ENCODE data around the gene RRAD.
A peak's percentile ranks its signal among the peaks of the same experiment; 100 is the strongest.

RRAD gene

DNA sequence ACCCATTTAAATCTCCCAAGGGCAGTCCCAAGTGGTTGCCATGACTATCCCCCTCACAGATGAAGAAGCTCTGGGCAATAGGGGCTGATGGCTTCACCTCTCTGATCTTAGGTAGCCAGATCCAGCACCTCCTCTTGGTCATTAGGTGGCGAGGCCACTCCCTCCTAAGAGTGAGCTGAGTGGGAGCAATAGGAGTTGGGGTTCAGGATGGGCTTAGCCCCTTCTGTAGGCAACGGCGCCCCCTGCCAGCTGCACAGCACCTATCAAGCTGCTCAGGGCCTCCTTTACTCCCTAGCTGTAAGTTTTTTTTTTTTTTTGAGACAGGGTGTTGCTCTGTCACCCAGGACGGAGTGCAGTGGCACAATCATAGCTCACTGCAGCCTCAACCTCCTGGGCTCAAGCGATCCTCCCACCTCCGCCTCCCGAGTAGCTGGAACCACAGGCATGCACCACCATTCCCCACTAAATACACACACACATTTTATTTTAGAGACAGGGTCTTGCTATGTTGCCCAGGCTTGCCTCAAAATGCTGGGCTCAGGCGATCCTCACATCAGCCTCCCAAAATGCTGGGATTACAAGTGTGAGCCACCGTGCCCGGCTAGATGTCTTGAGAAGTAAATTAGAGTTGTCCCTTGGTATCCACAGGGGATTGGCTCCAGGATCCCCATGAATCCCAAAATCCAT lies 3.5 kb upstream of the RRAD start:
- peaks cover 1% of the 10 kb centered on the region; the same call in 1 of the 2 replicates for H3K27me3 ChIP-seq (replicated peaks; ENCODE audit: control insufficient read depth, insufficient read depth, low read length)
- H3K4me3 ChIP-seq (replicated peaks; ENCODE audit: low read depth, low read length): no peak overlapping the region
- TF ChIP-seq, protein P1, sequence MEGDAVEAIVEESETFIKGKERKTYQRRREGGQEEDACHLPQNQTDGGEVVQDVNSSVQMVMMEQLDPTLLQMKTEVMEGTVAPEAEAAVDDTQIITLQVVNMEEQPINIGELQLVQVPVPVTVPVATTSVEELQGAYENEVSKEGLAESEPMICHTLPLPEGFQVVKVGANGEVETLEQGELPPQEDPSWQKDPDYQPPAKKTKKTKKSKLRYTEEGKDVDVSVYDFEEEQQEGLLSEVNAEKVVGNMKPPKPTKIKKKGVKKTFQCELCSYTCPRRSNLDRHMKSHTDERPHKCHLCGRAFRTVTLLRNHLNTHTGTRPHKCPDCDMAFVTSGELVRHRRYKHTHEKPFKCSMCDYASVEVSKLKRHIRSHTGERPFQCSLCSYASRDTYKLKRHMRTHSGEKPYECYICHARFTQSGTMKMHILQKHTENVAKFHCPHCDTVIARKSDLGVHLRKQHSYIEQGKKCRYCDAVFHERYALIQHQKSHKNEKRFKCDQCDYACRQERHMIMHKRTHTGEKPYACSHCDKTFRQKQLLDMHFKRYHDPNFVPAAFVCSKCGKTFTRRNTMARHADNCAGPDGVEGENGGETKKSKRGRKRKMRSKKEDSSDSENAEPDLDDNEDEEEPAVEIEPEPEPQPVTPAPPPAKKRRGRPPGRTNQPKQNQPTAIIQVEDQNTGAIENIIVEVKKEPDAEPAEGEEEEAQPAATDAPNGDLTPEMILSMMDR (IDR thresholded peaks at IDR 0.05; ENCODE audit: insufficient read depth, low read length, poor library complexity, severe bottlenecking): peak; percentile 45
- no peak for DNase-seq (ENCODE audit: extremely low read depth, insufficient read length)
- H3K36me3 ChIP-seq (ENCODE audit: control insufficient read depth, insufficient read depth, low read length): peaks cover 9% of the 10 kb centered on the region

DNA sequence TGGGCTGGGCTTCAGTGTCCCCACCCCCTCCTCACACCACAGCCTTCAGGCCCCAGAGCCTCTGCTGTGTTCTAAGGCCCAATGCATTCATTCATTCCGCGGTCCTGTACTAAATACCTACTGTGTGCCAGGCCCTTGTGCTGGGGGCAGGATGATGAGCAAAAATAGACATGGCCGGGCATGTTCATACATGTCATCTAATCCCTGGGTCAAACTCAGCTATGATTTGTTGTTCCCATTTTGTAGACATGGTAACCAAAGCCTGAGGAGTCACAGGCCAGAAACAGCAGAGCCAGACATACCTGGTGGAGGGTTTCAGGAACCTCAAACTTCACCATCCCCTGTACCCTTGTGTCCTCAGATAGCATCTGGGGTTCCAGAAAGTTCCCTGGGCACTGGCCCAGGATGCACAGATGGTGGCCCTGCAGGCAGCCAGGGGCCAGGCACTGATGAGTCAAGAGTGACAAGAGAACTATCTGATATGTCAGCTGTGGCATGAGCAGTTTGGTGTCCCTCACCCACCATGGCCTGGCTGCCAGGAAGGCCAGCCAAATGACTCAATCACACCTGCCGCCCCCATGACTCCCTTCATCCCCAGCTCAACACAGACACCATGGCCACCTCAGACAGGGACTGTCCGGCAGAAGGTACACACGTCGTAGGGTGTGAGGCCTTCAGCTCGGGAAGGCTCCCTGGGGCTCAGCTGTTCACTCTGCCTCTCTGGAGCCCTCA lies 2.7 kb upstream of the RRAD start:
- no peak overlapping the region for H3K4me3 ChIP-seq (replicated peaks; ENCODE audit: low read depth, low read length)
- H3K27me3 ChIP-seq (replicated peaks; ENCODE audit: control insufficient read depth, insufficient read depth, low read length): peaks cover 2% of the 10 kb centered on the region; the same call in 1 of the 2 replicates
- TF ChIP-seq, protein P1 (IDR thresholded peaks at IDR 0.05; ENCODE audit: insufficient read depth, low read length, poor library complexity, severe bottlenecking): no peak
- H3K36me3 ChIP-seq (ENCODE audit: control insufficient read depth, insufficient read depth, low read length): peaks cover 9% of the 10 kb centered on the region
- DNase-seq (ENCODE audit: extremely low read depth, insufficient read length): no peak

DNA sequence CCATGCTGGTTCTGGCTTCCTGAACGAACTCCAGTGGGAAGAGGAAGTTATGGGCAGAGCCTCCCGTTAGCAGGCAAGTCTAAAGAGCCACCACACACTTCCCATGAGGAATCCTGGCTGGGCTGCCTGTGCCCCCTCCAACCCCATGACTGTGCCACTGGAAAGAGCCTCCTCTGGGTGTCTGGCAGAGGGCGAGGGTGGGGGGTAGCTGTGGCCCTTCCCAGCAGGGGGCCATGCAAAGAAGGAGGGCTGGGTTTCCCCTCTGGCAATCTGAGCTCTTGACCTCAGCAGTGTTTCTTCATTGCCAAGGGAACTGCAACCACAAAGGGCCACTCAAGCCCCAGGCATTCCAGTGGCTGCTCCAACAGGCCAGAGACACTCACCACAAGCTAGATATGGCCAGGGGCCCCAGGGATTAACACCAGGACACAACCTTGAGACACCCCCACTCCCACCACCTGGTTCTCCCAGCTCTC lies 1.7 kb upstream of the RRAD start:
- Histone ChIP-seq H3K27me3 (replicated peaks; ENCODE audit: control insufficient read depth, insufficient read depth, low read length) (peaks cover 2% of the 10 kb centered on the region; the same call in 1 of the 2 replicates), H3K36me3 (ENCODE audit: control insufficient read depth, insufficient read depth, low read length) (peaks cover 4% of the 10 kb centered on the region; the same call in 1 of the 2 replicates), H3K4me3 (replicated peaks; ENCODE audit: low read depth, low read length) (no peak overlapping the region)
- DNase-seq (ENCODE audit: extremely low read depth, insufficient read length): peak; percentile 33
- TF ChIP-seq, protein P1 (IDR thresholded peaks at IDR 0.05; ENCODE audit: insufficient read depth, low read length, poor library complexity, severe bottlenecking): no peak

DNA sequence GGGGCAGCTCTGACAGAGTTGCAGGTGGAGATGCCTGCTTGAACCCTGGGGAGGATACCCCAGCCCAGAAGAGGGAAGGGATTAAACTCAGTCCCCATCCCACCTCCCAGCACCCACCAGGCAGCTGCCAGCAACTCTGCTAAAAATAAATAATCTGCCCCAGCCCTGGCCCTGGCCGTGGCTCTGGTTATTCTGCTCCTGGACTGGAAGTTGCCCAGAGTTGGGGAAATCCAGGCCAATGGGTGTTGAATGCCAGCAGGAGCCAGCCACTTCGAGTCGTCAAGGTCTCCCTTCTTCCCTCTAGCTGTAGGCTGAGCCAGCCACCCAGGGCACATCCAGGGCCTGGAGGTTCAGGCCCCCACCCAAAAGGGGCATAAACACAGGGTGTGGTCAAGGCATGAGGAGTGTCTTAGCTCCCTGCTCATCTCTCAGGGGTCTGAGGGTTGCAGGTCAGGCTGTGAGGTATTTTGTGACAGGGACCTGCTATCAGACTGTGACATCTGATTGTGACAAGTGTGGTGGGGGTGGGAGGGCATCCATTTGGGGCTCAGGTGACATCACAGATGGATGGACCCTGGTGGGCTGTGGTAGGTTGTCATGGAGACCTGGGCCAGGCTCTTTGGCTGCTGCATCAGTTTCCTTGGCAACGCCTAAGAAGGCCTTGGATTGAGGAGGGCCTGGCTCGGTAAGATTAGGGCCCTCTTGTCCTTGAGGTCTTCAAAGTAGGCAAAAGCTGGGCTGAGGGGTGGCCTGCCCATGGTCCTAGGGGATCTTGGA lies 1.0 kb upstream of the RRAD start:
- TF ChIP-seq, protein P1 (IDR thresholded peaks at IDR 0.05; ENCODE audit: insufficient read depth, low read length, poor library complexity, severe bottlenecking): no peak
- Histone ChIP-seq H3K36me3 (ENCODE audit: control insufficient read depth, insufficient read depth, low read length) (peaks cover 4% of the 10 kb centered on the region; the same call in 1 of the 2 replicates), H3K4me3 (replicated peaks; ENCODE audit: low read depth, low read length) (no peak overlapping the region), H3K27me3 (replicated peaks; ENCODE audit: control insufficient read depth, insufficient read depth, low read length) (peaks cover 2% of the 10 kb centered on the region; the same call in 1 of the 2 replicates)
- no peak for DNase-seq (ENCODE audit: extremely low read depth, insufficient read length)

DNA sequence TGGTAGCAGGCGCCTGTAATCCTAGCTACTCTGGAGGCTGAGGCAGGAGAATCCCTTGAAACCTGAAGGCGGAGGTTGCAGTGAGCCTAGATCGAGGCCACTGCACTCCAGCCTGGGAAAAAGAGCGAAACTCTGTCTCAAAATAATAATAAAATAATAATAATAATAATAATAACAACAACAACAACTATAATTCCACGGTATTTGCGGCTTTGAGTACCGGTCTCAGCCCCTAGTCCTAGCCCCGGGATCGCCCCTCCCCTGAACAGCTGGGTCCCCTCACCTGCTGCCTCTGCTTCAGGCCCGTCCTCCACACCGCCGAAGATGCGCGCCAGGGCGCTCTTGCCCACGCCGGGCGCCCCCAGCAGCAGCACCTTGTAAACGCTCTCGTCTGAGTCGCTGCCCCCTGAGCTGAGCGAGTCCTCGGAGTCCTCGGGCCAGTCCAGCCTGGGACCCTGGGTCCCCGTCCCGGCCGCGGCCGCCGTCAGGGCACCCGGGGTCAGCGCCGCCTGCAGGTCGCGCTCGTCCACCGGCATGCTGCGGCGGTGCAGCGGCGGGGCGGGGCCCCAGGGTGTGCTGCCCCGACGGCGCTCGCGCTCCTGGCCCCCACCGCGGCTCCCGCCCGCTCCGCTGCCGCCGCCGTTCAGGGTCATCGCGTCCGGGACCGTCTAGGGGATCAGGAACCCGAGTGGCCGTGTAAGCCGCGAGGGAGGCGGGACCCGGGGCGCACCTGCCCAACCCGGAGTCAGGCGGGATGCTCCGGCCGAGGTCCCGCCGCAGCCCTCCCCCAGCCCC lies 611 bp downstream of the RRAD start:
- peaks cover 2% of the 10 kb centered on the region; the same call in 1 of the 2 replicates for H3K27me3 ChIP-seq (replicated peaks; ENCODE audit: control insufficient read depth, insufficient read depth, low read length)
- H3K4me3 ChIP-seq (replicated peaks; ENCODE audit: low read depth, low read length): peak overlapping the region; percentile 54
- DNase-seq (ENCODE audit: extremely low read depth, insufficient read length): peak; percentile 41
- no peaks in the 10 kb centered on the region for H3K36me3 ChIP-seq (ENCODE audit: control insufficient read depth, insufficient read depth, low read length)
- TF ChIP-seq, protein P1 (IDR thresholded peaks at IDR 0.05; ENCODE audit: insufficient read depth, low read length, poor library complexity, severe bottlenecking): peak; percentile 26

Data from GM06990 (cell line).